ENCODE measurements around the gene TMEM198. TPM values are rescaled to one million over a fixed set of nuclear protein-coding genes. Genes with fewer than 3 reads are reported as not detected.

Gene TMEM198
- total and polyA plus RNA-seq, 2 experiments from 2014 or later: 5.6 to 13.7 TPM

GRCh38 chr2:219569635-219570034 lies 25.8 kb downstream of the TMEM198 start:
- H3K4me1 ChIP-seq (ENCODE audit: insufficient read depth): peaks cover 48% of the 10 kb centered on the region
- ATAC-seq (no peak), DNase-seq (ENCODE audit: low spot score) (no peak)
- Mint-ChIP-seq H3K27ac (no peak overlapping the region), H3K36me3 (ENCODE audit: low read depth) (peaks cover 52% of the 10 kb centered on the region), H3K4me3 (peak overlapping the region; percentile 79), H3K4me1 (peaks cover 50% of the 10 kb centered on the region), H3K27me3 (ENCODE audit: insufficient read depth, low read depth, poor library complexity) (peaks cover 30% of the 10 kb centered on the region), H3K9me3 (peaks cover 2% of the 10 kb centered on the region; the same call in 2 of the 3 replicates)
- peaks cover 13% of the 10 kb centered on the region for H3K27me3 ChIP-seq (ENCODE audit: insufficient read depth)
- peaks cover 10% of the 10 kb centered on the region; the same call in 1 of the 2 replicates for H3K79me2 ChIP-seq (replicated peaks; ENCODE audit: insufficient read depth)
- peaks cover 2% of the 10 kb centered on the region; the same call in 1 of the 2 replicates for H3K36me3 ChIP-seq (ENCODE audit: insufficient read depth)
- no peaks in the 10 kb centered on the region for H3K9me2 ChIP-seq (ENCODE audit: insufficient read depth)
- H3K27ac ChIP-seq (ENCODE audit: low read depth): no peak overlapping the region
- no peaks in the 10 kb centered on the region for H4K20me1 ChIP-seq (replicated peaks; ENCODE audit: insufficient read depth)
- H2AFZ ChIP-seq: no peak overlapping the region
- TF ChIP-seq POLR2AphosphoS5 (IDR thresholded peaks at IDR 0.05; ENCODE audit: low read depth): no peak
- TF ChIP-seq EZH2 (IDR thresholded peaks at IDR 0.05; ENCODE audit: low read depth, unreplicated experiment): peak; percentile 32
- H3K4me2 ChIP-seq: peak overlapping the region; percentile 89
- H3F3A ChIP-seq (replicated peaks; ENCODE audit: low read depth): peaks cover 29% of the 10 kb centered on the region
- H3K4me3 ChIP-seq: peak overlapping the region; percentile 71

- ATAC-seq (peak; percentile 11), DNase-seq (ENCODE audit: low spot score) (peak; percentile 71)
- H3K79me2 ChIP-seq (replicated peaks; ENCODE audit: insufficient read depth): peaks cover 10% of the 10 kb centered on the region; the same call in 1 of the 2 replicates
- no peak overlapping the region for H2AFZ ChIP-seq
- peaks cover 23% of the 10 kb centered on the region for H3F3A ChIP-seq (replicated peaks; ENCODE audit: low read depth)
- H3K4me1 ChIP-seq (ENCODE audit: insufficient read depth): peaks cover 40% of the 10 kb centered on the region
- H3K36me3 ChIP-seq (ENCODE audit: insufficient read depth): no peaks in the 10 kb centered on the region; the same call in 1 of the 2 replicates
- H3K9me2 ChIP-seq (ENCODE audit: insufficient read depth): 0 out of 2 replicates have a peak, but pooled peaks cover 1% of the 10 kb centered on the region
- Mint-ChIP-seq H3K27me3 (ENCODE audit: insufficient read depth, low read depth, poor library complexity) (peaks cover 33% of the 10 kb centered on the region), H3K9me3 (peaks cover 2% of the 10 kb centered on the region; the same call in 1 of the 3 replicates), H3K4me1 (peaks cover 48% of the 10 kb centered on the region), H3K4me3 (peak overlapping the region; percentile 79), H3K36me3 (ENCODE audit: low read depth) (peaks cover 45% of the 10 kb centered on the region), H3K27ac (peak overlapping the region; percentile 72)
- peaks cover 13% of the 10 kb centered on the region for H3K27me3 ChIP-seq (ENCODE audit: insufficient read depth)
- H4K20me1 ChIP-seq (replicated peaks; ENCODE audit: insufficient read depth): no peaks in the 10 kb centered on the region
- H3K4me3 ChIP-seq: peak overlapping the region; percentile 71
- peak overlapping the region; percentile 89 for H3K4me2 ChIP-seq
- no peak overlapping the region for H3K27ac ChIP-seq (ENCODE audit: low read depth)
- no peak for TF ChIP-seq REST (IDR thresholded peaks at IDR 0.05; ENCODE audit: unreplicated experiment)
- TF ChIP-seq NANOG (IDR thresholded peaks at IDR 0.05; ENCODE audit: borderline replicate concordance): no peak
- no peak for TF ChIP-seq CTCF (conservative IDR thresholded peaks at IDR 0.05; ENCODE audit: low read depth in 2 of 2)
- no peak for TF ChIP-seq EZH2phosphoT487 (IDR thresholded peaks at IDR 0.05; ENCODE audit: unreplicated experiment)
- TF ChIP-seq ZNF462 (CRISPR knock-in tag; IDR thresholded peaks at IDR 0.05): no peak
- no peak for TF ChIP-seq CREB1 (CRISPR knock-in tag; IDR thresholded peaks at IDR 0.05; ENCODE audit: low read depth)
These were observed 26.5 kb downstream of the TMEM198 start for GRCh38 chr2:219570194-219570923.

Measured in GM23338 (cell line).